PC-9 (cell line): ENCODE results near the gene MASP1. TPM values are rescaled to one million over a fixed set of nuclear protein-coding genes. Genes with fewer than 3 reads are reported as not detected.

ENCODE experiments used
- BruUV-seq: library from RNA; stranded (reverse); fragments of 400-500 nt; replicated peaks from 2 replicates; lab custom pipeline; 2021; lab: Mats Ljungman, UMichigan
- CTCF ChIA-PET: fragments of 300-600 bp; sonication (Branson Sonifier 250); formaldehyde crosslinking; loops from one replicate; lab custom pipeline; 2022; ENCODE audit warnings: antibody characterized with exemption; lab: Charles Lee
- POLR2A ChIA-PET: fragments of 300-600 bp; sonication (Branson Sonifier 250); formaldehyde crosslinking; loops from one replicate; lab custom pipeline; 2022; ENCODE audit warnings: antibody characterized with exemption; ENCODE audit not compliant: unreplicated experiment; lab: Charles Lee
- DNase-seq, 2 experiments: peaks; one replicate each; pipeline versions ENCODE4 v3.0.0 to v3.0.0-alpha.2; 2015 to 2022; ENCODE audit warnings: mixed read lengths in 1 of 2
- H2AFZ ChIP-seq: fragments of 200-600 bp; sonication (generic); 2 replicates; pipeline ENCODE4 v1.8.1; 2017; ENCODE audit warnings: antibody characterized with exemption
- H3F3A ChIP-seq: fragments of 200-600 bp; sonication (generic); 2 replicates; pipeline ENCODE4 v1.8.1; 2017; ENCODE audit warnings: antibody characterized with exemption, mild to moderate bottlenecking, low read depth; ENCODE audit not compliant: insufficient read depth
- H3K27ac ChIP-seq: fragments of 200-600 bp; sonication (generic); 2 replicates; pipeline ENCODE4 v1.6.1; 2016; ENCODE audit warnings: mixed run types
- H3K27me3 ChIP-seq: fragments of 200-600 bp; sonication (generic); 2 replicates; pipeline ENCODE4 v1.6.1; 2016; ENCODE audit warnings: low read depth, mixed run types; ENCODE audit not compliant: insufficient read depth
- H3K36me3 ChIP-seq: fragments of 200-600 bp; sonication (generic); 2 replicates; pipeline ENCODE4 v1.6.1; 2016; ENCODE audit warnings: low read depth, mixed run types
- H3K4me1 ChIP-seq: fragments of 200-600 bp; sonication (generic); replicated peaks from 2 replicates; pipeline ENCODE4 v1.6.1; 2016; ENCODE audit warnings: mixed run types; ENCODE audit not compliant: insufficient read depth
- H3K4me2 ChIP-seq: fragments of 200-600 bp; sonication (generic); 2 replicates; pipeline ENCODE4 v1.6.1; 2017; ENCODE audit warnings: mixed run types
- H3K4me3 ChIP-seq: fragments of 200-600 bp; sonication (generic); 2 replicates; pipeline ENCODE4 v1.6.1; 2016; ENCODE audit warnings: mixed run types
- H3K79me2 ChIP-seq: fragments of 200-600 bp; sonication (generic); 2 replicates; pipeline ENCODE4 v1.6.1; 2017; ENCODE audit warnings: low read depth, mixed run types
- H3K9me2 ChIP-seq: fragments of 200-600 bp; sonication (generic); 2 replicates; pipeline ENCODE4 v1.8.1; 2017; ENCODE audit warnings: mild to moderate bottlenecking; ENCODE audit not compliant: insufficient read depth
- H3K9me3 ChIP-seq: fragments of 200-600 bp; sonication (generic); 2 replicates; pipeline ENCODE4 v1.8.1; 2016; ENCODE audit warnings: low read depth; ENCODE audit not compliant: insufficient read depth
- H4K20me1 ChIP-seq: fragments of 200-600 bp; sonication (generic); 2 replicates; pipeline ENCODE4 v1.8.1; 2017; ENCODE audit not compliant: insufficient read depth
- CTCF ChIP-seq: fragments of 200-600 bp; sonication (generic); conservative IDR thresholded peaks from 2 replicates; pipeline ENCODE4 v1.6.1; 2017; ENCODE audit warnings: mixed run types, antibody characterized with exemption, mild to moderate bottlenecking, moderate library complexity
- EZH2 ChIP-seq: fragments of 200-600 bp; sonication (generic); IDR thresholded peaks from 2 replicates; pipeline ENCODE4 v1.8.0; 2017; ENCODE audit warnings: antibody characterized with exemption, low read depth
- intact Hi-C: fragments of 100-400 bp; cut with micrococcal nuclease; formaldehyde crosslinking; loops from one replicate; pipeline ENCODE4 v1.10.0; 2022; ENCODE audit not compliant: unreplicated experiment
- total RNA-seq: library from RNA; stranded (reverse); gene quantifications from 2 replicates; pipeline ENCODE4 v1.2.3, GENCODE V29; 2021

The MASP1 gene
- total RNA-seq, 1 experiment from 2014 or later: not detected

DNA sequence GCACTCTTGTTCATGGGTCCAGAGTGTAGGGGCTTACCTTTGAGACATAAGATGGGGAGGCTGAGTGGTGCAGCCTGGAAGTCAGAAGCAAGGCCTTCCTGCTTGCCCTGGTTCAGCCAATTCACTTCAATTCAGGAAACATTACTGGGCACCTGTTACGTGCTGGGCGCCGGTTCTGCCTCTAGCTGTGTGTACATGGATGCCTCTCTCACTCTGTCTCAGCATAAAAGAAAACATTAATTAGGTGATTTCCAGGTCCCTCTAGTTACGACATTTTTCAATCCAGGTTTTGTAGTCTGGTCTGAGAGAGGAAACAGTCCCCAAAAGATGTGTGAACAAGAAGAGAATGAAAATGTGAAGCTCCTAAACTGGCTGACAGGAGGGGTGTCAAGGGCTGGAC, 93.0 kb downstream of the MASP1 start:
- no TSS peak for BruUV-seq
- Histone ChIP-seq H4K20me1 (no peaks in the 10 kb centered on the region), H3K4me1 (0 out of 2 replicates have a peak, but pooled peaks cover 4% of the 10 kb centered on the region), H3K36me3 (no peaks in the 10 kb centered on the region), H3K9me2 (no peaks in the 10 kb centered on the region), H3K4me2 (no peak overlapping the region), H2AFZ (no peak overlapping the region), H3K4me3 (no peak overlapping the region), H3K27me3 (no peaks in the 10 kb centered on the region), H3K27ac (no peak overlapping the region), H3K9me3 (peaks cover 1% of the 10 kb centered on the region; the same call in 1 of the 2 replicates), H3F3A (no peaks in the 10 kb centered on the region), H3K79me2 (no peaks in the 10 kb centered on the region)
- no peak for DNase-seq
- intact Hi-C loops: no loop called here
- POLR2A ChIA-PET: no interaction called here
- CTCF ChIA-PET: no interaction called here
- no peak for TF ChIP-seq CTCF
- no peak for TF ChIP-seq EZH2

DNA sequence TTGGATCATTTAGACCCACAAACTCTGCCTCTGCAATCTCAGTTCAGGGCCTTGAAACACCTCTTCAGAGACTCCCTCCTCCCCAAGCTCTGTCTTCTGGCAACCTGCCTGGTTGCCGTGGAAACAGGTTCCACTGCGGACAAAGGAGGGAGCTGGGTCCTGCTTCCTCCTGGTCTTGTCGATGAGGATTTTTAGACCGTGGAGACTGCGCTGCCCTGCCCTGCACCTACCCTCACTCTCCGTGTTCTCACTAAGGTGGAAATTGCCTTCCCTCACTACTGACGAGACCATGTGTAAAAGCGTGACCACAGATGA, 94.2 kb downstream of the MASP1 start, which contains the start of gene RTP1:
TSS of gene RTP1 (plus strand) at position 152 of the 315 bp plus-strand sequence. CDS start at position 182, 30 bp downstream.
- POLR2A ChIA-PET: no interaction called here
- Histone ChIP-seq H3K4me1 (0 out of 2 replicates have a peak, but pooled peaks cover 4% of the 10 kb centered on the region), H4K20me1 (no peaks in the 10 kb centered on the region), H3K27me3 (no peaks in the 10 kb centered on the region), H3K4me2 (no peak within 1 kb of the TSS), H3K27ac (no peak within 1 kb of the TSS), H3K9me3 (no peaks in the 10 kb centered on the region), H3K9me2 (no peaks in the 10 kb centered on the region), H3K36me3 (no peaks in the 10 kb centered on the region), H3K79me2 (no peaks in the 10 kb centered on the region), H3F3A (no peaks in the 10 kb centered on the region), H2AFZ (no peak within 1 kb of the TSS), H3K4me3 (no peak within 1 kb of the TSS)
- CTCF ChIA-PET: interaction anchor here (0.7 kb wide), 1 partner anchor 114 kb away, joined by 3 read pairs; no protein-coding TSS in a partner anchor
- BruUV-seq: no TSS peak
- intact Hi-C loops: no loop called here
- TF ChIP-seq EZH2 (no peak), CTCF (no peak)
- no peak for DNase-seq

GRCh38 chr3:187196573-187197334, 94.8 kb downstream of the MASP1 start:
- Histone ChIP-seq H3K4me1 (0 out of 2 replicates have a peak, but pooled peaks cover 4% of the 10 kb centered on the region), H2AFZ (no peak overlapping the region), H3F3A (no peaks in the 10 kb centered on the region), H3K27me3 (no peaks in the 10 kb centered on the region), H3K27ac (no peak overlapping the region), H4K20me1 (no peaks in the 10 kb centered on the region), H3K36me3 (no peaks in the 10 kb centered on the region), H3K79me2 (no peaks in the 10 kb centered on the region), H3K9me3 (no peaks in the 10 kb centered on the region), H3K4me3 (no peak overlapping the region), H3K9me2 (no peaks in the 10 kb centered on the region), H3K4me2 (no peak overlapping the region)
- no peak for DNase-seq
- intact Hi-C loops: no loop called here
- no TSS peak for BruUV-seq
- POLR2A ChIA-PET: no interaction called here
- CTCF ChIA-PET: interaction anchor here (0.7 kb wide), 1 partner anchor 113 kb away, joined by 3 read pairs; no protein-coding TSS in a partner anchor
- TF ChIP-seq CTCF (no peak), EZH2 (no peak)
